Esophagus squamous epithelium (tissue), 4 donors: Measurements from ENCODE around the gene TEX29.

Source experiments
- POLR2A ChIP-seq, 4 donors: fragments of 450-650 bp; IDR thresholded peaks; one replicate each; pipeline ENCODE4 v1.6.1; 2017; ENCODE audit warnings: antibody characterized with exemption in 4 of 4, mild to moderate bottlenecking in 4 of 4, moderate library complexity in 3 of 4
- TF ChIP-seq, protein P1 (sequence below), 6 experiments: fragments of 450-650 bp in 4 of 6; fragments of 200-600 bp in 2 of 6; sonication (generic) in 2 of 6; IDR thresholded peaks; one replicate each; pipeline ENCODE4 v1.5.1; 2016 to 2019; ENCODE audit warnings: antibody characterized with exemption in 6 of 6, mild to moderate bottlenecking in 4 of 6, moderate library complexity in 4 of 6

DNA sequence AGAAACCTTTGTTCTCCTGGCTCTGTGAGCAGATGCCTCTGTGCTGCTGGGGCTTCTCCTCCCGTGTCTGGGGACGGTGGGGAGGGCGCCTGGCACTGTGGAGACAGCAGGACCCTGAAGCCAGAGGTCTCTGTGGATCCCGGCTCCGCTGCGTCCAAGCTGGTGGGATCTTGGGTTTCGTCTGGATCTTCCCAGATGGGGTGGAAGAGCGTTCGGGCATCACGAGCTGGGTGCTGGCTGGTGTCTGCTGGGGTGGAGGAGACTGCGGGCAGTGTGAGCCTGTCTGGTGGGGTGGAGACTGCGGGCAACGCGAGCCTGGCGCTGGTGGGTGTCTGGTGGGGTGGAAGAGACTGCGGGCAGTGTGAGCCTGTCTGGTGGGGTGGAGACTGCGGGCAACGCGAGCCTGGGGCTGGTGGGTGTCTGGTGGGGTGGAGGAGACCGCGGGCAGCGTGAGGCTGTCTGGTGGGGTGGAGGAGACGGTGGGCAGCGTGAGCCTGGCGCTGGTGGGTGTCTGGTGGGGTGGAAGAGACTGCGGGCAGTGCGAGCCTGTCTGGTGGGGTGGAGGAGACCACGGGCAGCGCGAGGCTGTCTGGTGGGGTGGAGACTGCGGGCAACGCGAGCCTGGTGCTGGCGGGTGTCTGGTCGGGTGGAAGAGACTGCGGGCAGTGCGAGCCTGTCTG is 5.6 kb downstream of the TEX29 start:
- TF ChIP-seq, protein P1, sequence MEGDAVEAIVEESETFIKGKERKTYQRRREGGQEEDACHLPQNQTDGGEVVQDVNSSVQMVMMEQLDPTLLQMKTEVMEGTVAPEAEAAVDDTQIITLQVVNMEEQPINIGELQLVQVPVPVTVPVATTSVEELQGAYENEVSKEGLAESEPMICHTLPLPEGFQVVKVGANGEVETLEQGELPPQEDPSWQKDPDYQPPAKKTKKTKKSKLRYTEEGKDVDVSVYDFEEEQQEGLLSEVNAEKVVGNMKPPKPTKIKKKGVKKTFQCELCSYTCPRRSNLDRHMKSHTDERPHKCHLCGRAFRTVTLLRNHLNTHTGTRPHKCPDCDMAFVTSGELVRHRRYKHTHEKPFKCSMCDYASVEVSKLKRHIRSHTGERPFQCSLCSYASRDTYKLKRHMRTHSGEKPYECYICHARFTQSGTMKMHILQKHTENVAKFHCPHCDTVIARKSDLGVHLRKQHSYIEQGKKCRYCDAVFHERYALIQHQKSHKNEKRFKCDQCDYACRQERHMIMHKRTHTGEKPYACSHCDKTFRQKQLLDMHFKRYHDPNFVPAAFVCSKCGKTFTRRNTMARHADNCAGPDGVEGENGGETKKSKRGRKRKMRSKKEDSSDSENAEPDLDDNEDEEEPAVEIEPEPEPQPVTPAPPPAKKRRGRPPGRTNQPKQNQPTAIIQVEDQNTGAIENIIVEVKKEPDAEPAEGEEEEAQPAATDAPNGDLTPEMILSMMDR (IDR thresholded peaks at IDR 0.05), result no peak
- no peak for TF ChIP-seq POLR2A (IDR thresholded peaks at IDR 0.05)
